Tibial nerve (tissue), 4 donors: Measurements from ENCODE around the gene DZIP1. TPM values are rescaled to one million over a fixed set of nuclear protein-coding genes. Genes with fewer than 3 reads are reported as not detected.

Experiments
- DNase-seq, 2 donors: peaks; one replicate each; pipeline ENCODE4 v3.0.0-alpha.2; 2019; ENCODE audit warnings: low spot score in 2 of 2
- H3K27ac ChIP-seq, 4 donors: fragments of 200-600 bp; sonication (generic) in 3 of 4; one replicate each; pipeline ENCODE4 v1.5.1; 2017 to 2019; ENCODE audit warnings: mild to moderate bottlenecking in 1 of 4
- H3K27me3 ChIP-seq, 2 donors: fragments of 200-600 bp; sonication (generic) in 1 of 2; one replicate each; pipeline versions ENCODE4 v1.5.1 to v1.6.0; 2017 to 2019
- H3K36me3 ChIP-seq, 3 donors: fragments of 200-600 bp; sonication (generic); one replicate each; pipeline ENCODE4 v1.5.1; 2018 to 2019
- H3K4me1 ChIP-seq, 4 donors: fragments of 200-600 bp; sonication (generic) in 3 of 4; one replicate each; pipeline ENCODE4 v1.5.1; 2017 to 2019
- H3K4me3 ChIP-seq, 4 donors: fragments of 200-600 bp; sonication (generic) in 3 of 4; one replicate each; pipeline ENCODE4 v1.5.1; 2017 to 2019; ENCODE audit warnings: mild to moderate bottlenecking in 1 of 4, moderate library complexity in 1 of 4
- H3K9me3 ChIP-seq, 4 donors: fragments of 200-600 bp; sonication (generic) in 3 of 4; one replicate each; pipeline ENCODE4 v1.5.1; 2017 to 2019
- EP300 ChIP-seq, 2 donors: sonication (generic); formaldehyde crosslinking; IDR thresholded peaks; one replicate each; pipeline ENCODE4 v1.6.1; 2017; ENCODE audit warnings: antibody characterized with exemption in 2 of 2, mild to moderate bottlenecking in 1 of 2
- POLR2A ChIP-seq, 2 donors: fragments of 450-650 bp; IDR thresholded peaks; one replicate each; pipeline ENCODE4 v1.6.1; 2017; ENCODE audit warnings: antibody characterized with exemption in 2 of 2, mild to moderate bottlenecking in 2 of 2, moderate library complexity in 2 of 2
- WGBS, 2 donors: methylation state at CpG; one replicate each; pipeline ENCODE4 v1.1.5; 2018; 5-methylcytosine and 5-hydroxymethylcytosine counted together
- total RNA-seq, 4 donors: library from RNA; depleted of rRNA; stranded (reverse); fragments of >200 nt; gene quantifications; one replicate each; pipeline ENCODE4 v1.1.0, GENCODE V29; 2016
- TF ChIP-seq, protein P1 (sequence below), 5 experiments: fragments of 200-600 bp in 3 of 5; fragments of 450-650 bp in 2 of 5; sonication (generic) in 3 of 5; IDR thresholded peaks; one replicate each; pipeline ENCODE4 v1.5.1; 2016 to 2019; ENCODE audit warnings: antibody characterized with exemption in 5 of 5, mild to moderate bottlenecking in 3 of 5, moderate library complexity in 2 of 5

DZIP1 gene
- total RNA-seq, 4 donors from 2014 or later, result 31.2 to 72.8 (median 36.4) TPM

DNA sequence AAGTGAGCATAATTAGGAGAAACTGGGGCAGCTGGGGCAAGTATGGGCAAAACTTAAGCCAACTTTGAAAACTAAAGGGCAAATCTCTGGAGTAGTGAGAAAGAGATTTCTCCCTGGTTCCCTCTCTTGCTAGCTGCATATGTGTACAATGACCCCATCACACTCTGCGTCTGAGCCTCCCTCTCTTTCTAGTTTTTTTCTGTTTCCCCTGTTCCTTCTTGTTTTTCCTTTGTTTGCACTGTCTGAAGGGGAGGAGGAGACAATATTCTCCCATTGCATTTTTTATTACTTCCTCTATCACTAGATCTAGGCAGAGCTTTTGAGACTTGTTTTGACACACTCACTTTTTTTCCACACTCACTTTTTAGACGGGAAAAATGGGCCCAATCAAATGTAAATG, 103.2 kb downstream of the DZIP1 start:
- Histone ChIP-seq H3K9me3 (no peaks in the 10 kb centered on the region), H3K27me3 (no peaks in the 10 kb centered on the region), H3K27ac (no peak overlapping the region), H3K4me3 (no peak overlapping the region), H3K4me1 (peaks cover 0 to 4% (median 0%) of the 10 kb centered on the region in 4 donors), H3K36me3 (no peaks in the 10 kb centered on the region)
- no peak for DNase-seq
- TF ChIP-seq POLR2A (IDR thresholded peaks at IDR 0.05) (no peak), EP300 (IDR thresholded peaks at IDR 0.05) (no peak)
- TF ChIP-seq, protein P1, sequence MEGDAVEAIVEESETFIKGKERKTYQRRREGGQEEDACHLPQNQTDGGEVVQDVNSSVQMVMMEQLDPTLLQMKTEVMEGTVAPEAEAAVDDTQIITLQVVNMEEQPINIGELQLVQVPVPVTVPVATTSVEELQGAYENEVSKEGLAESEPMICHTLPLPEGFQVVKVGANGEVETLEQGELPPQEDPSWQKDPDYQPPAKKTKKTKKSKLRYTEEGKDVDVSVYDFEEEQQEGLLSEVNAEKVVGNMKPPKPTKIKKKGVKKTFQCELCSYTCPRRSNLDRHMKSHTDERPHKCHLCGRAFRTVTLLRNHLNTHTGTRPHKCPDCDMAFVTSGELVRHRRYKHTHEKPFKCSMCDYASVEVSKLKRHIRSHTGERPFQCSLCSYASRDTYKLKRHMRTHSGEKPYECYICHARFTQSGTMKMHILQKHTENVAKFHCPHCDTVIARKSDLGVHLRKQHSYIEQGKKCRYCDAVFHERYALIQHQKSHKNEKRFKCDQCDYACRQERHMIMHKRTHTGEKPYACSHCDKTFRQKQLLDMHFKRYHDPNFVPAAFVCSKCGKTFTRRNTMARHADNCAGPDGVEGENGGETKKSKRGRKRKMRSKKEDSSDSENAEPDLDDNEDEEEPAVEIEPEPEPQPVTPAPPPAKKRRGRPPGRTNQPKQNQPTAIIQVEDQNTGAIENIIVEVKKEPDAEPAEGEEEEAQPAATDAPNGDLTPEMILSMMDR (IDR thresholded peaks at IDR 0.05), result no peak
- WGBS, 2 donors, result 44 to 47% methylated on average over 2 of the region's 2 CpGs

DNA sequence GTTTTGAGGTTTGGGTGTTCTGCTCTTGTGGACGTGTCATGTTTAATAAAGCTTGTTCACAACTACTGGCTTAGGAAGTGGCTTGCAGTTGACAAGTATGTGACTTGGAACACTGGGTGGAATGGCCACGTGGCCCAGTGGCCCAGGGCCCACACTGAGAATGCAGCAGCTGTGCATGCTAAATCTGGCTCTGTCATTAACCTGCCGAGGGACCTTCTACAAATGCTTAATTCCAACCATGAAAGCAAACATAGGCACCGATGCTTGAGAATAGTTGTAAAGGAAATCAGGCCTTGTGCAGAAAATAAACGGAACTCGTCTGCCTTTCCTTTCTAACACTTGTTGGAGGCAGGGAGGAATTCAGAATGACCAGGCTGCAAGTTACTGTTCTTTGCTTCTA, 103.6 kb downstream of the DZIP1 start:
- H3K9me3 ChIP-seq, result no peaks in the 10 kb centered on the region
- no peak for DNase-seq
- H3K36me3 ChIP-seq, result no peaks in the 10 kb centered on the region
- H3K27ac ChIP-seq, result no peak overlapping the region
- H3K27me3 ChIP-seq, result no peaks in the 10 kb centered on the region
- no peak overlapping the region for H3K4me3 ChIP-seq
- H3K4me1 ChIP-seq, result peaks cover 0 to 4% (median 0%) of the 10 kb centered on the region in 4 donors
- TF ChIP-seq EP300 (IDR thresholded peaks at IDR 0.05), result no peak
- 30 to 32% methylated on average over 6 of the region's 6 CpGs for WGBS, 2 donors

DNA sequence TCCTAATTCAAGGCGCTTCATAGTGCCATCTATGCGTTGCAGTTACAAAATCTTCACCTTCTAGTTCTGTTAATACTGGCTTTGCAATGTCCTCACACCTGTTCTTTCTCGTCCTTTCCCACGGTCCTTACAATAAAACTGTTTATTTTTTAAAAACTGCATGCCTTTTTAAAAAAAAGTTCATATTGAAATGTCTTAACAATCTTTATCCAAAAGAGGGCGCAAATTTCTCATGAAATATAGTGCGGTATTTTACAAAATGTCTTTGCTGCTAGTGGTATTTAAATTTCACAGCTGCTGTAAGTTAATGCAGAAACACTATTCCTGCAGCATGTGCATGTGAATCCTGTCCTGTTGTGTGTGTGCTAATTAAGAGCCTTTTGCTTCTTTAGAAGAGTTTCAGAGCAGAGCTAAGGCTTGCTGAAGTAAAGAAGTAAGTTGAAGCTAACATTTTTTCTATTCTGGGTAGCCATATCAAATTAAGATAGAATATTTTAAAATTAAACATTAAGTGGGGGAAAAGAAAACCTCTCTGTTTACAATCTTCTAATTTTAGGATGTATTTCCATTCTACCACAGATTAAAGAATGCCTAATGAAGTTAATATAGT, 107.8 kb downstream of the DZIP1 start:
- Histone ChIP-seq H3K9me3 (no peaks in the 10 kb centered on the region), H3K27me3 (no peaks in the 10 kb centered on the region), H3K36me3 (no peaks in the 10 kb centered on the region), H3K4me3 (no peak overlapping the region), H3K4me1 (peaks cover 0 to 4% (median 0%) of the 10 kb centered on the region in 4 donors), H3K27ac (no peak overlapping the region)
- 19 to 22% methylated on average over 6 of the region's 6 CpGs for WGBS, 2 donors
- TF ChIP-seq POLR2A (IDR thresholded peaks at IDR 0.05) (no peak), EP300 (IDR thresholded peaks at IDR 0.05) (no peak)
- TF ChIP-seq, protein P1 (IDR thresholded peaks at IDR 0.05), result peak; percentile 17 to 41 (median 21)
- no peak for DNase-seq

DNA sequence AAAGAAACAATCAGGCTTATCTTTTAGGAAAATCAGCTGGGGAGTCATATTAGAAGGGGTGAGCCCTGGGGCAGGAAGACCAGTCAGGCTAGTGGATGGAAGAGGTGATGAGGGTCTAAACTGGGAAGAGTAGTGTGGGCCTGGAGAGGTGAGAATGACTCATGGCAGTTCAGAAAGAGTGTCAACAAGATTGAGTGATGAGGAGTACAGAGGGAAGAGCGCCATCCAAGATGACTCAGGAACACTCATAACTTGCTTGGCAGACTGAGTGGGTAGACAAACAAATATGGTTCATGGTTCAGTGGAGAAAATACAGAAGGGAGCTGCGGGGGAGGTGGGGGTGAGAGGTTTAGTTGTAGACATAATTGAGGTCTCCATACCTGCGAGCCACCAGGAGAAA, 109.3 kb downstream of the DZIP1 start:
- H3K4me1 ChIP-seq, result peaks cover 0 to 4% (median 0%) of the 10 kb centered on the region in 4 donors
- 86 to 89% methylated on average over 3 of the region's 3 CpGs for WGBS, 2 donors

DNA sequence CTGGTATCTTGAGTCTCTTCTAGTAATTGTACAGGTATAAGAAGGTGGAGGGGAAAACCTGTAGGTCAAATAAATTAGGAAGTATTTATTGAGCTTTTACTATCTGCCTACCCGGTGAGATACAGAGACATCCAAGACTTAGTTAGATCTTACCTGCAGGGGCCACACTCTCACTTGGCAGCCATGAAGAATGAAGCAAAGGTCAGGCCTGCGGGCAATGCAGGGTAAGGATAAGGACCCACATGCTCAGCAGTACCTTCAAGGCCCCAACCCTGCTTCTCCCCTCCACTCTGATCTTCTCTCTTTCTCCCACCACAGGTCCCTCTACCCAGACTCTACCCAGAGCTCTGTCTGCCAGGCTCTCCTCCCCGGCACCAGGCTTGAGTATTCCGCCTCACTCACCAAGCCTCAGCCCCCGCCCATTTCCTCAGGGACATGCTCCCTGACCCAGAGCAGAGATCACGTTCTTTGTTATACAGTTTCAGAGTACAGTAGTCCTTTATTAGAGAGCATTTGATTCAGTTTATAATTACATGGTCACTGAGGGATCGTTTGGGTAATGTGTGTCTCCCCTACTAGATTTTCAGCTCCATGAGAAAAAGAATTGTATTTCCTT, 110.9 kb downstream of the DZIP1 start:
- Histone ChIP-seq H3K4me1 (peaks cover 0 to 4% (median 0%) of the 10 kb centered on the region in 4 donors), H3K4me3 (no peak overlapping the region), H3K9me3 (no peaks in the 10 kb centered on the region), H3K27me3 (no peaks in the 10 kb centered on the region), H3K36me3 (no peaks in the 10 kb centered on the region), H3K27ac (no peak overlapping the region)
- WGBS, 2 donors, result 37 to 39% methylated on average over 7 of the region's 7 CpGs
- TF ChIP-seq EP300 (IDR thresholded peaks at IDR 0.05) (no peak), POLR2A (IDR thresholded peaks at IDR 0.05) (no peak)
- TF ChIP-seq, protein P1 (IDR thresholded peaks at IDR 0.05), result no peak
- DNase-seq, result no peak

More for the DNA sequence above, 109.3 kb downstream of the DZIP1 start:
- H3K9me3 ChIP-seq, result no peaks in the 10 kb centered on the region
- H3K4me3 ChIP-seq, result no peak overlapping the region
- H3K27ac ChIP-seq, result no peak overlapping the region
- TF ChIP-seq POLR2A (IDR thresholded peaks at IDR 0.05) (no peak), EP300 (IDR thresholded peaks at IDR 0.05) (no peak)
- TF ChIP-seq, protein P1 (IDR thresholded peaks at IDR 0.05), result no peak
- no peak for DNase-seq
- H3K27me3 ChIP-seq, result no peaks in the 10 kb centered on the region
- no peaks in the 10 kb centered on the region for H3K36me3 ChIP-seq
